Left ventricle myocardium inferior (tissue), 1 donor: ENCODE measurements around the gene PUDP. TPM values are rescaled to one million over a fixed set of nuclear protein-coding genes. Genes with fewer than 3 reads are reported as not detected.

Experiments
- DNase-seq: peaks from one replicate; pipeline ENCODE4 v3.0.0-alpha.2; 2020
- H3K27ac ChIP-seq: fragments of 200-600 bp; replicated peaks from 2 replicates; pipeline ENCODE4 v1.8.0; 2021
- H3K27me3 ChIP-seq: fragments of 200-600 bp; 2 replicates; pipeline ENCODE4 v1.8.0; 2021; ENCODE audit warnings: low read depth
- H3K36me3 ChIP-seq: fragments of 200-600 bp; 2 replicates; pipeline ENCODE4 v1.8.0; 2021
- H3K4me1 ChIP-seq: fragments of 200-600 bp; 2 replicates; pipeline ENCODE4 v1.8.0; 2021
- H3K4me3 ChIP-seq: fragments of 200-600 bp; 2 replicates; pipeline ENCODE4 v1.8.0; 2021; ENCODE audit warnings: mild to moderate bottlenecking, moderate library complexity
- H3K9me3 ChIP-seq: fragments of 200-600 bp; replicated peaks from 2 replicates; pipeline ENCODE4 v1.8.0; 2021
- CTCF ChIP-seq: fragments of 200-600 bp; IDR thresholded peaks from 2 replicates; pipeline ENCODE4 v1.8.0; 2021; ENCODE audit warnings: antibody characterized with exemption, mild to moderate bottlenecking, borderline replicate concordance
- intact Hi-C: fragments of 100-400 bp; cut with micrococcal nuclease; formaldehyde crosslinking; loops from one replicate; pipeline ENCODE4 v1.11.0; 2022
- total RNA-seq: library from RNA; stranded (reverse); fragmentation: NEBNext Ultra II Directional; extraction: Animal tissue kit (Norgen Biotek cat#: 25700); gene quantifications from one replicate; pipeline ENCODE4 v1.2.1, GENCODE V29; 2021
- donor health status: DM: no; HTN: yes; CAD: no; lungs with severe emphysema.

PUDP gene
- total RNA-seq, 1 donor from 2014 or later, result 27.1 TPM

- no peak for DNase-seq
- TF ChIP-seq CTCF, result no peak
- no peaks in the 10 kb centered on the region for H3K9me3 ChIP-seq
- no peak overlapping the region for H3K4me3 ChIP-seq
- intact Hi-C loops, result no loop called here
- H3K4me1 ChIP-seq, result peaks cover 22% of the 10 kb centered on the region
- no peaks in the 10 kb centered on the region for H3K36me3 ChIP-seq
- peak overlapping the region; percentile 71 for H3K27ac ChIP-seq
- H3K27me3 ChIP-seq, result no peaks in the 10 kb centered on the region
Measured at GRCh38 chrX:7131621-7132020, 16.3 kb downstream of the PUDP start.

GRCh38 chrX:7127056-7127455, 20.9 kb downstream of the PUDP start:
- H3K27me3 ChIP-seq, result no peaks in the 10 kb centered on the region
- peaks cover under 1% of the 10 kb centered on the region for H3K4me1 ChIP-seq
- H3K4me3 ChIP-seq, result no peak overlapping the region
- intact Hi-C loops, result no loop called here
- no peak overlapping the region for H3K27ac ChIP-seq
- no peaks in the 10 kb centered on the region for H3K36me3 ChIP-seq
- TF ChIP-seq CTCF, result no peak
- no peak for DNase-seq
- no peaks in the 10 kb centered on the region for H3K9me3 ChIP-seq

DNA sequence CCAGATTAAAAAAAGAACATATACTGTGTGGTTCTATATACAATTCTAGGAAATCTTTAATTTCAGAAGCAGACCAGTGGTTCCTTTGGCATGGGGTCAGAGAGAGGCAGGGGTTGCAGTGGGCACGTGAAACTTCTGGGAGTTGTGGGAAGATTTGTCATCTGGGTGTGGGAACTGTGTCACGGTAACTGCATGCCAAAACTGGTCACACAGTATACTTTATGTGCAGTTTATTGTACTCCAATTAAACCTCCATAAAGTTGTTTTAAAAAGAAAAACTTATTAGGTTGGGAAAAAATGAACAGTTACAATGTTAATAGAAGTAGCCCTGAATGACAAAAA, 27.1 kb downstream of the PUDP start:
- Histone ChIP-seq H3K27me3 (no peaks in the 10 kb centered on the region), H3K4me3 (no peak overlapping the region), H3K36me3 (no peaks in the 10 kb centered on the region), H3K9me3 (no peaks in the 10 kb centered on the region), H3K27ac (peak overlapping the region; percentile 55), H3K4me1 (peaks cover 28% of the 10 kb centered on the region)
- intact Hi-C loops, result no loop called here
- DNase-seq, result no peak
- TF ChIP-seq CTCF, result no peak

DNA sequence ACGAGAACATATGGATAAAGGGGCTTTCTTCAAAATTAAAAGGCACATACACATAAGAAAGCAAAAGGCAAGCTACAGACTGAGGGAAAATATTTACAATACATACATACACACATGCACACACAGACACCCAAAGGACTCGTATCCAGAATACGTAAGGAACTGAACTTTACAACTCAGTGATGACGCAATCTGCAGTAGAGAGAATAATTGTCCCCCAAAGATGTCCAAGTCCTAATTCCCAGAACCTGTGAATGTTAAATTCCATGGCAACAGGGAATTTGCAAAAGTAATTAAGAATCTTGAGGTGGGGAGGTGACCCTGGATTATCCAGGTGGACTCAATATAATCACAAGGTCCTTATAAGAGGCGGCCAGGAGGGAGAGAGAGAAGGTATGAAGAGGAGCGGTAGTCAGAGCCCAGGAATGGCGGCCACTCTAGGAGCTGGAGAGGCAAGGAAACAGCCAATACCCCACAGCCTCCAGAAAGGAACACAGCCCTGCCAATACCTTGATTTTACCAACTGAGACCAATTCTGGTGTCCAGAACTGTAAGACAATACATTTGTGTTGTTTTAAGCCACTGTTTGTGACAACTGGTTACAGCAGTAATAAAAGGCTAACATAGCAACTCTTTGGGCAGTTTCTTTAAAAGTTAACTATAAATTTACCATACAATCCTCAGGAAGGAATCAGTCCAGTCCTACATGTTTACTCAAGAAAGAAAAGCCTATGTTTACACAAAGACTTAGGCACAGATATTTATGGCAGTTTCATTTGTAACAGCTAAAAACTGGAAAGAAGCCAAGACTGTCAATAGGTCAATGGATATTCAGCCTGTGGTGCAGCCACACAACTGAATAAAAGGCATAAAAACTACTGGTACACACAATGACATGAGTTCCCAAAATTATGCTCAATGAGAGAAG, 27.7 kb downstream of the PUDP start:
- intact Hi-C loops, result no loop called here
- peak overlapping the region; percentile 55 for H3K27ac ChIP-seq
- no peak for DNase-seq
- peaks cover 32% of the 10 kb centered on the region for H3K4me1 ChIP-seq
- TF ChIP-seq CTCF, result no peak
- no peak overlapping the region for H3K4me3 ChIP-seq
- H3K36me3 ChIP-seq, result no peaks in the 10 kb centered on the region
- H3K27me3 ChIP-seq, result no peaks in the 10 kb centered on the region
- H3K9me3 ChIP-seq, result no peaks in the 10 kb centered on the region

- Histone ChIP-seq H3K4me1 (peaks cover 33% of the 10 kb centered on the region), H3K27me3 (no peaks in the 10 kb centered on the region), H3K9me3 (no peaks in the 10 kb centered on the region), H3K36me3 (no peaks in the 10 kb centered on the region), H3K27ac (no peak overlapping the region), H3K4me3 (no peak overlapping the region)
- intact Hi-C loops, result no loop called here
- TF ChIP-seq CTCF, result no peak
- no peak for DNase-seq
Measured at GRCh38 chrX:7117587-7117986, 30.4 kb downstream of the PUDP start.
